GM18498 (cell line): ENCODE data around the gene KCNH8.

Source experiments
- ATAC-seq: cut with Tn5 transposase; IDR thresholded peaks from one replicate; pipeline ENCODE4 v1.9.1; 2021; ENCODE audit warnings: mild to moderate bottlenecking, moderate library complexity; ENCODE audit not compliant: unreplicated experiment

KCNH8 gene

GRCh38 chr3:19248143-19248542 is 99.8 kb downstream of the KCNH8 start:
- peak; percentile 76 for ATAC-seq

- no peak for ATAC-seq
Measured at GRCh38 chr3:19248767-19249166, 100.5 kb downstream of the KCNH8 start.

GRCh38 chr3:19250959-19251610 is 102.8 kb downstream of the KCNH8 start:
- no peak for ATAC-seq

GRCh38 chr3:19254189-19254588 is 105.9 kb downstream of the KCNH8 start:
- no peak for ATAC-seq

- ATAC-seq = no peak
Measured at GRCh38 chr3:19254784-19255338, 106.6 kb downstream of the KCNH8 start.

GRCh38 chr3:19256313-19256712 is 108.0 kb downstream of the KCNH8 start:
- ATAC-seq = no peak

GRCh38 chr3:19263606-19264005 is 115.3 kb downstream of the KCNH8 start:
- ATAC-seq = no peak

GRCh38 chr3:19264424-19264823 is 116.1 kb downstream of the KCNH8 start:
- ATAC-seq = no peak

GRCh38 chr3:19267040-19267439 is 118.7 kb downstream of the KCNH8 start:
- no peak for ATAC-seq

- ATAC-seq = no peak
Measured at GRCh38 chr3:19270481-19270880, 122.2 kb downstream of the KCNH8 start.

GRCh38 chr3:19272296-19272695 is 124.0 kb downstream of the KCNH8 start:
- ATAC-seq = no peak

- no peak for ATAC-seq
Measured at GRCh38 chr3:19273091-19273490, 124.8 kb downstream of the KCNH8 start.

- ATAC-seq = no peak
Measured at GRCh38 chr3:19274576-19274975, 126.3 kb downstream of the KCNH8 start.

- ATAC-seq = no peak
Measured at GRCh38 chr3:19284974-19285373, 136.7 kb downstream of the KCNH8 start.

GRCh38 chr3:19293295-19293694 is 145.0 kb downstream of the KCNH8 start:
- no peak for ATAC-seq

GRCh38 chr3:19295208-19295607 is 146.9 kb downstream of the KCNH8 start:
- ATAC-seq = no peak

GRCh38 chr3:19331931-19332330 is 183.6 kb downstream of the KCNH8 start:
- no peak for ATAC-seq

GRCh38 chr3:19334120-19334519 is 185.8 kb downstream of the KCNH8 start:
- no peak for ATAC-seq

- no peak for ATAC-seq
Measured at GRCh38 chr3:19338769-19339168, 190.5 kb downstream of the KCNH8 start.

GRCh38 chr3:19342389-19342788 is 194.1 kb downstream of the KCNH8 start:
- ATAC-seq = no peak

GRCh38 chr3:19346759-19347158 is 198.4 kb downstream of the KCNH8 start:
- no peak for ATAC-seq

GRCh38 chr3:19347671-19348070 is 199.4 kb downstream of the KCNH8 start:
- no peak for ATAC-seq

- no peak for ATAC-seq
Measured at GRCh38 chr3:19348500-19348899, 200.2 kb downstream of the KCNH8 start.
